ENCODE results near the gene IGFL2. TPM values are rescaled to one million over a fixed set of nuclear protein-coding genes. Genes with fewer than 3 reads are reported as not detected.
A peak's percentile ranks its signal among the peaks of the same experiment; 100 is the strongest.

Gene IGFL2
- total RNA-seq, 1 donor from 2014 or later: 9.8 TPM

GRCh38 chr19:46116121-46116520 is 31.9 kb upstream of the IGFL2 start:
- Mint-ChIP-seq H3K27me3 (ENCODE audit: low read depth, unreplicated experiment) (no peaks in the 10 kb centered on the region), H3K4me3 (ENCODE audit: unreplicated experiment) (no peak overlapping the region), H3K27ac (ENCODE audit: unreplicated experiment) (no peak overlapping the region), H3K4me1 (ENCODE audit: low read depth, unreplicated experiment) (peaks cover 44% of the 10 kb centered on the region), H3K9me3 (ENCODE audit: unreplicated experiment) (peaks cover 2% of the 10 kb centered on the region), H3K36me3 (ENCODE audit: low read depth, unreplicated experiment) (peaks cover 5% of the 10 kb centered on the region)
- H4K20me1 ChIP-seq (ENCODE audit: insufficient read depth, low read length): no peaks in the 10 kb centered on the region
- peak; percentile 69 for DNase-seq (ENCODE audit: low read depth)
- H3K4me3 ChIP-seq (ENCODE audit: insufficient read depth, low read depth, low read length): no peak overlapping the region
- no peaks in the 10 kb centered on the region for H3K9me3 ChIP-seq (ENCODE audit: insufficient read depth, low read depth, low read length)
- no peak for FAIRE-seq
- TF ChIP-seq EZH2 (IDR thresholded peaks at IDR 0.05; ENCODE audit: insufficient read depth, low read length): no peak
- TF ChIP-seq, protein P1, sequence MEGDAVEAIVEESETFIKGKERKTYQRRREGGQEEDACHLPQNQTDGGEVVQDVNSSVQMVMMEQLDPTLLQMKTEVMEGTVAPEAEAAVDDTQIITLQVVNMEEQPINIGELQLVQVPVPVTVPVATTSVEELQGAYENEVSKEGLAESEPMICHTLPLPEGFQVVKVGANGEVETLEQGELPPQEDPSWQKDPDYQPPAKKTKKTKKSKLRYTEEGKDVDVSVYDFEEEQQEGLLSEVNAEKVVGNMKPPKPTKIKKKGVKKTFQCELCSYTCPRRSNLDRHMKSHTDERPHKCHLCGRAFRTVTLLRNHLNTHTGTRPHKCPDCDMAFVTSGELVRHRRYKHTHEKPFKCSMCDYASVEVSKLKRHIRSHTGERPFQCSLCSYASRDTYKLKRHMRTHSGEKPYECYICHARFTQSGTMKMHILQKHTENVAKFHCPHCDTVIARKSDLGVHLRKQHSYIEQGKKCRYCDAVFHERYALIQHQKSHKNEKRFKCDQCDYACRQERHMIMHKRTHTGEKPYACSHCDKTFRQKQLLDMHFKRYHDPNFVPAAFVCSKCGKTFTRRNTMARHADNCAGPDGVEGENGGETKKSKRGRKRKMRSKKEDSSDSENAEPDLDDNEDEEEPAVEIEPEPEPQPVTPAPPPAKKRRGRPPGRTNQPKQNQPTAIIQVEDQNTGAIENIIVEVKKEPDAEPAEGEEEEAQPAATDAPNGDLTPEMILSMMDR (IDR thresholded peaks at IDR 0.05; ENCODE audit: insufficient read depth, low read depth, low read length): no peak
- H3K27me3 ChIP-seq (ENCODE audit: insufficient read depth, low read length): peaks cover 3% of the 10 kb centered on the region
- peak overlapping the region; percentile 74 for H3K4me2 ChIP-seq (ENCODE audit: low read length)
- H3K4me1 ChIP-seq (ENCODE audit: insufficient read depth, low read length): peaks cover 24% of the 10 kb centered on the region
- H3K36me3 ChIP-seq (ENCODE audit: insufficient read depth, low read length): no peaks in the 10 kb centered on the region
- H3K27ac ChIP-seq (ENCODE audit: low read depth, low read length): no peak overlapping the region
- H3K9ac ChIP-seq (ENCODE audit: low read length): no peak overlapping the region
- H2AFZ ChIP-seq (ENCODE audit: low read depth, low read length): no peak overlapping the region
- no peaks in the 10 kb centered on the region for H3K79me2 ChIP-seq (ENCODE audit: insufficient read depth, low read length)

- peak overlapping the region; percentile 8 for H3K27ac ChIP-seq (ENCODE audit: low read depth, low read length)
- H3K4me1 ChIP-seq (ENCODE audit: insufficient read depth, low read length): peaks cover 28% of the 10 kb centered on the region
- peak overlapping the region; percentile 42 for H3K4me2 ChIP-seq (ENCODE audit: low read length)
- Mint-ChIP-seq H3K4me3 (ENCODE audit: unreplicated experiment) (no peak overlapping the region), H3K27ac (ENCODE audit: unreplicated experiment) (peak overlapping the region; percentile 78), H3K27me3 (ENCODE audit: low read depth, unreplicated experiment) (no peaks in the 10 kb centered on the region), H3K9me3 (ENCODE audit: unreplicated experiment) (peaks cover 2% of the 10 kb centered on the region), H3K36me3 (ENCODE audit: low read depth, unreplicated experiment) (peaks cover 5% of the 10 kb centered on the region), H3K4me1 (ENCODE audit: low read depth, unreplicated experiment) (peaks cover 49% of the 10 kb centered on the region)
- H3K79me2 ChIP-seq (ENCODE audit: insufficient read depth, low read length): no peaks in the 10 kb centered on the region
- H3K4me3 ChIP-seq (ENCODE audit: insufficient read depth, low read depth, low read length): no peak overlapping the region
- H3K9ac ChIP-seq (ENCODE audit: low read length): no peak overlapping the region
- H3K36me3 ChIP-seq (ENCODE audit: insufficient read depth, low read length): no peaks in the 10 kb centered on the region
- no peaks in the 10 kb centered on the region for H4K20me1 ChIP-seq (ENCODE audit: insufficient read depth, low read length)
- TF ChIP-seq EZH2 (IDR thresholded peaks at IDR 0.05; ENCODE audit: insufficient read depth, low read length): no peak
- TF ChIP-seq, protein P1 (IDR thresholded peaks at IDR 0.05; ENCODE audit: insufficient read depth, low read depth, low read length): no peak
- FAIRE-seq (no peak), DNase-seq (ENCODE audit: low read depth) (peak; percentile 72)
- H3K27me3 ChIP-seq (ENCODE audit: insufficient read depth, low read length): peaks cover under 1% of the 10 kb centered on the region
- H3K9me3 ChIP-seq (ENCODE audit: insufficient read depth, low read depth, low read length): no peaks in the 10 kb centered on the region
- no peak overlapping the region for H2AFZ ChIP-seq (ENCODE audit: low read depth, low read length)
Measured at GRCh38 chr19:46118136-46118535, 29.9 kb upstream of the IGFL2 start.

GRCh38 chr19:46124638-46125115 is 23.4 kb upstream of the IGFL2 start, which contains the start of gene IGFL3:
Gene IGFL3 (minus strand): TSS chr19:46124688. CDS start chr19:46124649, 39 bp downstream.
- no peaks in the 10 kb centered on the region for H3K9me3 ChIP-seq (ENCODE audit: insufficient read depth, low read depth, low read length)
- H3K79me2 ChIP-seq (ENCODE audit: insufficient read depth, low read length): no peaks in the 10 kb centered on the region
- no peak within 1 kb of the TSS for H3K9ac ChIP-seq (ENCODE audit: low read length)
- H3K4me1 ChIP-seq (ENCODE audit: insufficient read depth, low read length): peaks cover 10% of the 10 kb centered on the region
- H3K4me3 Mint-ChIP-seq (ENCODE audit: unreplicated experiment): no peak within 1 kb of the TSS
- H3K36me3 ChIP-seq (ENCODE audit: insufficient read depth, low read length): no peaks in the 10 kb centered on the region
- no peak within 1 kb of the TSS for H2AFZ ChIP-seq (ENCODE audit: low read depth, low read length)
- H3K27me3 ChIP-seq (ENCODE audit: insufficient read depth, low read length): no peaks in the 10 kb centered on the region
- FAIRE-seq: no peak
- H3K36me3 Mint-ChIP-seq (ENCODE audit: low read depth, unreplicated experiment): peaks cover 5% of the 10 kb centered on the region
- peak; percentile 91 for DNase-seq (ENCODE audit: low read depth)
- H3K4me1 Mint-ChIP-seq (ENCODE audit: low read depth, unreplicated experiment): peaks cover 36% of the 10 kb centered on the region
- H3K27me3 Mint-ChIP-seq (ENCODE audit: low read depth, unreplicated experiment): no peaks in the 10 kb centered on the region
- no peak within 1 kb of the TSS for H3K4me3 ChIP-seq (ENCODE audit: insufficient read depth, low read depth, low read length)
- peak within 1 kb of the TSS; percentile 77 for H3K27ac Mint-ChIP-seq (ENCODE audit: unreplicated experiment)
- TF ChIP-seq, protein P1 (IDR thresholded peaks at IDR 0.05; ENCODE audit: insufficient read depth, low read depth, low read length): no peak
- no peak for TF ChIP-seq EZH2 (IDR thresholded peaks at IDR 0.05; ENCODE audit: insufficient read depth, low read length)
- H3K4me2 ChIP-seq (ENCODE audit: low read length): peak within 1 kb of the TSS; percentile 33
- H4K20me1 ChIP-seq (ENCODE audit: insufficient read depth, low read length): no peaks in the 10 kb centered on the region
- H3K27ac ChIP-seq (ENCODE audit: low read depth, low read length): no peak within 1 kb of the TSS
- peaks cover 5% of the 10 kb centered on the region for H3K9me3 Mint-ChIP-seq (ENCODE audit: unreplicated experiment)

Data from astrocyte (in vitro differentiated cells and primary cell).